ENCODE results near the gene ATXN7L1. TPM values are rescaled to one million over a fixed set of nuclear protein-coding genes. Genes with fewer than 3 reads are reported as not detected.

The ATXN7L1 gene
- total and polyA plus RNA-seq, 2 of the 8 experiments (the other 6 are each of a cell fraction or from before 2014, with no cell fraction given), result 14.3 to 34.0 TPM

GRCh38 chr7:105587909-105588635 lies 288.3 kb downstream of the ATXN7L1 start:
- Histone ChIP-seq H3K56ac (replicated peaks; ENCODE audit: insufficient read length, low read depth, low read length) (no peak overlapping the region), H3K4me1 (replicated peaks in 1 of 4; ENCODE audit: control insufficient read depth in 3 of 4, insufficient read depth in 4 of 4, low read length in 3 of 4) (no peaks in the 10 kb centered on the region), H2BK12ac (ENCODE audit: low read depth, low read length) (no peak overlapping the region), H3K27me3 (replicated peaks in 1 of 4; ENCODE audit: control insufficient read depth in 3 of 4, extremely low read depth in 1 of 4, insufficient read depth in 3 of 4, low read length in 3 of 4) (no peaks in the 10 kb centered on the region), H3K23me2 (ENCODE audit: low read depth, low read length) (no peaks in the 10 kb centered on the region), H3K18ac (ENCODE audit: extremely low read depth, low read length) (no peak overlapping the region), H3K79me2 (ENCODE audit: control insufficient read depth in 1 of 2, insufficient read depth in 2 of 2, low read length in 2 of 2) (no peaks in the 10 kb centered on the region), H2AK5ac (ENCODE audit: low read depth, low read length) (no peak overlapping the region), H3K9me3 (ENCODE audit: insufficient read depth in 2 of 2, low read depth in 1 of 2, low read length in 1 of 2) (peaks cover 3% of the 10 kb centered on the region in 2 experiments; a peak in 1 of 4 replicates), H3K27ac (ENCODE audit: low read depth, low read length) (no peak overlapping the region; the same call in 1 of the 2 replicates), H3K79me1 (ENCODE audit: low read depth, low read length) (no peaks in the 10 kb centered on the region), H2BK5ac (ENCODE audit: low read depth, low read length) (no peak overlapping the region; the same call in 1 of the 2 replicates), H2BK15ac (ENCODE audit: low read length) (0 out of 2 replicates have a peak overlapping the region, but pooled peaks have one; percentile 72), H3K4me3 (ENCODE audit: extremely low read depth in 1 of 4, insufficient read depth in 2 of 4, low read depth in 3 of 4, low read length in 4 of 4) (no peak overlapping the region), H3K14ac (ENCODE audit: insufficient read length) (no peak overlapping the region), H3K4me2 (ENCODE audit: insufficient read depth in 1 of 2, low read depth in 2 of 2, low read length in 2 of 2) (no peak overlapping the region), H3K4ac (replicated peaks; ENCODE audit: insufficient read length, low read depth, low read length) (no peak overlapping the region), H2BK120ac (replicated peaks; ENCODE audit: low read depth, low read length) (no peak overlapping the region), H2AFZ (ENCODE audit: low read length) (no peak overlapping the region; the same call in 1 of the 2 replicates), H3K9ac (replicated peaks in 1 of 4; ENCODE audit: extremely low read depth in 1 of 4, low read depth in 3 of 4, low read length in 3 of 4) (no peak overlapping the region; a peak in 1 of 7 replicates), H3K23ac (ENCODE audit: insufficient read length) (no peak overlapping the region), H4K8ac (ENCODE audit: extremely low read depth, insufficient read depth, low read length) (no peak overlapping the region), H2BK20ac (ENCODE audit: low read length) (no peak overlapping the region), H4K20me1 (replicated peaks in 1 of 2; ENCODE audit: control insufficient read depth in 1 of 2, insufficient read depth in 2 of 2, low read length in 2 of 2) (no peaks in the 10 kb centered on the region), H4K91ac (replicated peaks; ENCODE audit: insufficient read length, low read length) (no peak overlapping the region), H3K36me3 (ENCODE audit: control insufficient read depth in 2 of 4, insufficient read depth in 4 of 4, low read length in 3 of 4) (no peaks in the 10 kb centered on the region), H4K5ac (ENCODE audit: insufficient read length, low read depth, low read length) (no peak overlapping the region)
- ChIA-PET POLR2A (ENCODE audit: partially characterized antibody) (no interaction called here), CTCF (ENCODE audit: partially characterized antibody) (interaction anchor here (0.6 to 2.9 kb wide), 8 partner anchors 11 to 565 kb away, joined by 3 to 13 read pairs (median 4); partner anchors contain the start of gene RINT1)
- WGBS, 2 experiments (ENCODE audit: extremely low coverage in 1 of 2, insufficient coverage in 1 of 2, insufficient read length in 1 of 2, insufficient replicate concordance in 2 of 2, low coverage in 1 of 2, low lambda C conversion rate in 2 of 2, missing lambda C conversion rate in 1 of 2), result 88% methylated on average over 12 of the region's 12 CpGs; no CpG with 5 or more reads in 1 of the 2 experiments
- DNase-seq (ENCODE audit: low read depth in 1 of 2, low spot score in 2 of 2), result no peak
- no peak for TF ChIP-seq MAFK (IDR thresholded peaks at IDR 0.05; ENCODE audit: low read depth, low read length)
- no peak for TF ChIP-seq GABPA (IDR thresholded peaks at IDR 0.05; ENCODE audit: borderline replicate concordance, insufficient read depth, low read length)
- no peak for TF ChIP-seq SIRT6 (IDR thresholded peaks at IDR 0.05; ENCODE audit: low read length)
- TF ChIP-seq TBP (IDR thresholded peaks at IDR 0.05; ENCODE audit: low read depth, low read length), result no peak
- TF ChIP-seq SUZ12 (IDR thresholded peaks at IDR 0.05; ENCODE audit: low read length), result no peak
- TF ChIP-seq TAF1 (IDR thresholded peaks at IDR 0.05; ENCODE audit: low read depth, low read length), result no peak
- TF ChIP-seq ATF3 (IDR thresholded peaks at IDR 0.05; ENCODE audit: insufficient read depth, low read depth, low read length), result no peak
- no peak for TF ChIP-seq CEBPB (IDR thresholded peaks at IDR 0.05; ENCODE audit: low read depth, low read length)
- no peak for TF ChIP-seq NRF1 (IDR thresholded peaks at IDR 0.05; ENCODE audit: low read depth, low read length)
- no peak for TF ChIP-seq POLR2A (IDR thresholded peaks at IDR 0.05; ENCODE audit: control extremely low read depth in 1 of 2, low read depth in 2 of 2, low read length in 2 of 2)
- TF ChIP-seq EZH2 (IDR thresholded peaks at IDR 0.05; ENCODE audit: low read depth, low read length, severe bottlenecking), result no peak
- no peak for TF ChIP-seq CTBP2 (IDR thresholded peaks at IDR 0.05; ENCODE audit: borderline replicate concordance, insufficient read depth, insufficient read length, low read length)
- FAIRE-seq, result no peak

Data from H1 (cell line).